ENCODE measurements around the gene SORBS1. TPM values are rescaled to one million over a fixed set of nuclear protein-coding genes. Genes with fewer than 3 reads are reported as not detected.

SORBS1 gene
- total RNA-seq, 4 donors from 2014 or later = 23.3 to 359 (median 72.2) TPM

DNA sequence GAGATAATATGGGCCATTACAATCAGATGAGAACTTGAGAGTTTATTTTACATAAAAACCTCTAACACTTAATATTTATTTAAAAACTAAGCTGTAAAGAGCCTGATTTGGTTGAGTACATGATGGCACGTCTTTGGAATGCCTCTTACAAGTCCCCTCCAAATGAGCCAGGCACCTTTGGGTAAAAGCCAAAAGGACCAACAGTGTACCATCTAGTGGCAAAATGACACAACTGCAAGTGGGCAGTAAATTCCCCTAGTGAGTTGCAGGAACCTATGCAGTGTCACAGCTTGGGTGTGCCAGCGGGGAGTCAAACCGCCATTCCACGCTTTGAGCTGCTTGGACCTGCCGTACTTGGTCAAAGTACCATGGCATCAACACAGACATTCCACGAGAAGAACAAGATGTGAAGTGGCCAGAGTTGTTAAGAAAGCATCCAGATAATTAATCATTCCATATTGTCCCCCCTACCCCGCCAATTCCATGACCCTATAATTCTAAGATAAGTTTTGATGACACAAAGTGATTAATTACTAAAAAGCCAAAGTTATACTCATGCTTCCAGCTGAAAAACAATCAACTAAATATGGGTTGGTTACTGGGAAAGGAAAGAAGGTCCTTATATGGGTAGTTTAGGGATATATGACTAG lies 115.2 kb downstream of the SORBS1 start:
- peak overlapping the region; percentile 57 to 87 (median 82) for H3K27ac ChIP-seq
- H3K36me3 ChIP-seq = no peaks in the 10 kb centered on the region
- H3K4me3 ChIP-seq = peak overlapping the region in 1 of 4 donors; percentile 35
- H3K4me1 ChIP-seq = peaks cover 0 to 48% (median 31%) of the 10 kb centered on the region in 3 donors
- DNase-seq = no peak
- H3K27me3 ChIP-seq = no peaks in the 10 kb centered on the region
- intact Hi-C loops (cut with DNase I) = no loop called here
- TF ChIP-seq POLR2A (IDR thresholded peaks at IDR 0.05) = no peak
- TF ChIP-seq, protein P1, sequence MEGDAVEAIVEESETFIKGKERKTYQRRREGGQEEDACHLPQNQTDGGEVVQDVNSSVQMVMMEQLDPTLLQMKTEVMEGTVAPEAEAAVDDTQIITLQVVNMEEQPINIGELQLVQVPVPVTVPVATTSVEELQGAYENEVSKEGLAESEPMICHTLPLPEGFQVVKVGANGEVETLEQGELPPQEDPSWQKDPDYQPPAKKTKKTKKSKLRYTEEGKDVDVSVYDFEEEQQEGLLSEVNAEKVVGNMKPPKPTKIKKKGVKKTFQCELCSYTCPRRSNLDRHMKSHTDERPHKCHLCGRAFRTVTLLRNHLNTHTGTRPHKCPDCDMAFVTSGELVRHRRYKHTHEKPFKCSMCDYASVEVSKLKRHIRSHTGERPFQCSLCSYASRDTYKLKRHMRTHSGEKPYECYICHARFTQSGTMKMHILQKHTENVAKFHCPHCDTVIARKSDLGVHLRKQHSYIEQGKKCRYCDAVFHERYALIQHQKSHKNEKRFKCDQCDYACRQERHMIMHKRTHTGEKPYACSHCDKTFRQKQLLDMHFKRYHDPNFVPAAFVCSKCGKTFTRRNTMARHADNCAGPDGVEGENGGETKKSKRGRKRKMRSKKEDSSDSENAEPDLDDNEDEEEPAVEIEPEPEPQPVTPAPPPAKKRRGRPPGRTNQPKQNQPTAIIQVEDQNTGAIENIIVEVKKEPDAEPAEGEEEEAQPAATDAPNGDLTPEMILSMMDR (IDR thresholded peaks at IDR 0.05) = peak; percentile 40 to 89 (median 80)
- no peaks in the 10 kb centered on the region for H3K9me3 ChIP-seq
- WGBS, 2 donors = 21 to 33% methylated on average over 7 of the region's 7 CpGs

DNA sequence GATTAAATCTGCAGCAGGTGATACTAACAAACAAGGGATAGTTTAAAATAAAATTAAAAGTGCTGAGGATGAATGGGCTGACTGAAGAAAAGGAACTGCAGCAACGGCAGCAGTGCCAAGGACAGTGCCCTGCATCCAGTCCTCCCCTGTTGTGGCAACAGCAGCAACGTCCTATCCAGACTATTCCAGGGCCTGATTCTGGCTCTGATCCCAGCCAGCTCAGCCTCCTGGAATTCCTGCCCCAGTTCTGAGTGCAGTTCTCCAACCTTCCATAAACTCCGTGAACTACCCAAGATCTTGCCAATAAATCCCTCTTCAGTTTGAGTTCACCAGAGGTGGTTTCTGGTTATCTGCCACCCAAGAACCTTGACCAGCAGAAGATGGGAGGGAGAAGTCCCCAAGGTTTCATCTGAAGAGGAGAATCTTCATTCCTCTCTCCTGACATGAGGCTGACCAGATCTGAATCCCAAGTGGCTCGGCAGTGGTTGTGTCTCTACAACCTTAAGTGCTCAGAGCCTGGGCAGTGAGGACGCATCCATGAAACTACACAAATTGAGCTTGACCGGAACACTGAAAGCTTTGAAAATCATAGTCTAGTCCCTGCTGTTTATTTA lies 115.8 kb downstream of the SORBS1 start:
- DNase-seq = no peak
- no peak for TF ChIP-seq POLR2A (IDR thresholded peaks at IDR 0.05)
- TF ChIP-seq, protein P1 (IDR thresholded peaks at IDR 0.05) = no peak
- H3K4me3 ChIP-seq = peak overlapping the region in 1 of 4 donors; percentile 35
- WGBS, 2 donors = 31 to 44% methylated on average over 5 to 6 of the region's 6 CpGs
- H3K27ac ChIP-seq = peak overlapping the region; percentile 32 to 87 (median 82)
- intact Hi-C loops (cut with DNase I) = no loop called here
- H3K27me3 ChIP-seq = no peaks in the 10 kb centered on the region
- no peaks in the 10 kb centered on the region for H3K9me3 ChIP-seq
- H3K4me1 ChIP-seq = peaks cover 0 to 51% (median 31%) of the 10 kb centered on the region in 3 donors
- H3K36me3 ChIP-seq = no peaks in the 10 kb centered on the region

DNA sequence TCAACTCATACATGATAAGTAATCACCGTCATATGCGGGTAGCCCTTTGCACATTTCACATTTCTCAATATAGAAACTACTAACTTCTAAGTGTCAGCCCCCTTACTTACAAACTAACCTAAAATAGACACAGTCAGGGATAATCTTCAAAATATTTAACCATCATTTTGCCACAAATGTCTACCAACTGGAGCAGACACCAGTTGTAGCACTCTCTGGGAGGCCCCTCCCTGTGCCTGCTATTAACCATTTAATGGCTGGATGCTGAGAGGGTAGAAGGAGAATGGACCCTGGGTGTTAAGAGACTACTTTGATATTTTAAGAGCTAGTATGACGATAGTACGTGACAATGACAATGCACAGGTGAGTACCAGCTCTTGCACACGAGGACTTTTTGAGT lies 116.4 kb downstream of the SORBS1 start:
- Histone ChIP-seq H3K36me3 (no peaks in the 10 kb centered on the region), H3K27me3 (no peaks in the 10 kb centered on the region), H3K4me1 (peaks cover 0 to 57% (median 31%) of the 10 kb centered on the region in 3 donors), H3K9me3 (no peaks in the 10 kb centered on the region), H3K4me3 (no peak overlapping the region), H3K27ac (peak overlapping the region in 3 of 4 donors; percentile 82 to 87 (median 83))
- no peak for TF ChIP-seq POLR2A (IDR thresholded peaks at IDR 0.05)
- TF ChIP-seq, protein P1 (IDR thresholded peaks at IDR 0.05) = no peak
- intact Hi-C loops (cut with DNase I) = no loop called here
- WGBS, 2 donors = 53 to 68% methylated on average over 5 of the region's 5 CpGs
- no peak for DNase-seq

DNA sequence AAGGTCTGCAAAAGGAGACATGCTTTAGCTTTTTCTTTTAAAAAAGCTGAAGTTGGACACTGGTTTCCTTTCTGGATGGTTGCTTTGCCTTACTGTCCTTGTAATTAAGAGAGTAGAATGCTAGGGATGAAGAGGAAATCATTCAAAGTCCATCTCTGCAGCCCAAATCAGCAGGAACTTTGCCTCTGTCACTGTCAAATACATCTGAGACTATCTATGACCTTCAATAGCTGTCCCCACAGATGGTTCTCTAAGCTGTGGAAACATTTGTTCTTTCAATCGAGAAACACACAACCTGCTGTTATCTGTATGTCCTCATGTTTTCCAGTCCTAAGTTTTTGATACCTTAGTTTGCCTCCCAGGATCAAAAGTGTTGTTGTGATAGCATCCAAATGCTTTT lies 117.5 kb downstream of the SORBS1 start:
- Histone ChIP-seq H3K4me3 (no peak overlapping the region), H3K4me1 (peaks cover 0 to 55% (median 31%) of the 10 kb centered on the region in 3 donors), H3K36me3 (no peaks in the 10 kb centered on the region), H3K27ac (peak overlapping the region in 3 of 4 donors; percentile 64 to 87 (median 83)), H3K27me3 (no peaks in the 10 kb centered on the region), H3K9me3 (no peaks in the 10 kb centered on the region)
- DNase-seq = no peak
- TF ChIP-seq POLR2A (IDR thresholded peaks at IDR 0.05) = no peak
- TF ChIP-seq, protein P1 (IDR thresholded peaks at IDR 0.05) = no peak
- WGBS, 2 donors = 81 to 83% methylated on average over 1 of the region's 1 CpG
- intact Hi-C loops (cut with DNase I) = no loop called here

DNA sequence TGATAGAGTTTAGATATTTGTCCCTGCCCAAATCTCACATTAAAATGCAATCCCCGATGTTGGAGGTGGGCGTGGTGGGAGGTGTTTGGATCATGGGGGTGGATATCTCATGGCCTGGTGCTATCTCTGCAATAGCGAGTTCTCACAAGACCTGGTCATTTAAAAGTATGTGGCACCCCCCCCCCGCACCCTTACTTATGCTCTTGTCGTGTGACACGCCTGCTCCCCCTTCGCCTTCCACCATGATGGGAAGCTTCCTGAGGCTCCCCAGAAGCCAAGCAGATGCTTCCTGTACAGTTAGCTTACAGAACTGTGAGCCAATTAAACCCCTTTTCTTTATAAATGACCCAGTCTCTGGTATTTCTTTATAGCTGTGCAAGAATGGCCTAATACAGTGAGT lies 118.8 kb downstream of the SORBS1 start:
- Histone ChIP-seq H3K4me1 (peaks cover 0 to 45% (median 26%) of the 10 kb centered on the region in 3 donors), H3K9me3 (no peaks in the 10 kb centered on the region), H3K4me3 (no peak overlapping the region), H3K27ac (peak overlapping the region in 3 of 4 donors; percentile 68 to 87 (median 83)), H3K36me3 (peaks cover 0 to 3% (median 0%) of the 10 kb centered on the region in 3 donors), H3K27me3 (no peaks in the 10 kb centered on the region)
- WGBS, 2 donors = 82 to 98% methylated on average over 6 of the region's 7 CpGs
- intact Hi-C loops (cut with DNase I) = no loop called here
- DNase-seq = no peak
- no peak for TF ChIP-seq POLR2A (IDR thresholded peaks at IDR 0.05)
- TF ChIP-seq, protein P1 (IDR thresholded peaks at IDR 0.05) = no peak
